Left forelimb (tissue), 1 donor: ENCODE results near the gene NUDT14.
A peak's percentile ranks its signal among the peaks of the same experiment; 100 is the strongest.

ENCODE experiments used
- DNase-seq: peaks from one replicate; pipeline ENCODE4 v3.0.0-alpha.2; 2018; ENCODE audit warnings: low spot score

NUDT14 gene

GRCh38 chr14:105146181-105146975 is 34.7 kb downstream of the NUDT14 start:
- peak; percentile 61 for DNase-seq

- peak; percentile 62 for DNase-seq
These were observed 35.5 kb downstream of the NUDT14 start for GRCh38 chr14:105145381-105146180.

DNA sequence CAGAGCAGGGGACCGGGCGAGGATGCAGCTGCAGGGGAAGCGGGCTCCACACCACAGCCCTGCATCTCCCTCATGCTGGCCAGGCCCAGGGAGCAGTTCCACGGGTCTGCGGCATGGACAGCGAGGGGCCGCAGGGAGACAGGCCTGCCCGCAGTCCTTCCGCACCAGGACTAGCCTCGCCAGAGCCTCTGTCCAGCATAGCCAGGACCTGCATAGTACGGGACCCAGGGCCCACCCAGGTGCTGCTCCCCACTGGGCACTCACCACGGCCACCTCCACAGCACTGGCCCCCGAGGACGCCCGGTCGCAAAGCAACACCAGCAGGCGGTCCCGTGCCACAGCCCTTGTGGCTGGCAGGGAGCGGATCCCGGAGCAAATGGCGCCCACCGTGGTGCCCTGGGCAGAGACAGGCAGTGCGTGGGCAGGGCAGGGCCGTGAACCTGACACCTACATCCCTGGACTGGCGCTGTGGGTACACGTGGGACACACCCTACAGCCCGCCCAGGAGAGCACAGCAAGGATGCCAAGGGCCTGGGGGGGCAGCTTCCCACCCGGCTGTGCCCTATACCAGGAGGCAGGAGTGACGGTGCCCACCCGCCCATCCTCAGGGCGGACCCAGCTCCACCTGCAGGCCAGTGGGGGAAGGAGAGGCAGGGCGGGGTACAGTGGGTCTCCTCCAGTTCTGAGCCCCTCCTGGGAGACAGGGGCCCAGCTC is 36.3 kb downstream of the NUDT14 start:
- DNase-seq, result peak; percentile 45

GRCh38 chr14:105144026-105144665 is 37.0 kb downstream of the NUDT14 start:
- peak; percentile 53 for DNase-seq

GRCh38 chr14:105143451-105144025 is 37.6 kb downstream of the NUDT14 start:
- peak; percentile 54 for DNase-seq

DNA sequence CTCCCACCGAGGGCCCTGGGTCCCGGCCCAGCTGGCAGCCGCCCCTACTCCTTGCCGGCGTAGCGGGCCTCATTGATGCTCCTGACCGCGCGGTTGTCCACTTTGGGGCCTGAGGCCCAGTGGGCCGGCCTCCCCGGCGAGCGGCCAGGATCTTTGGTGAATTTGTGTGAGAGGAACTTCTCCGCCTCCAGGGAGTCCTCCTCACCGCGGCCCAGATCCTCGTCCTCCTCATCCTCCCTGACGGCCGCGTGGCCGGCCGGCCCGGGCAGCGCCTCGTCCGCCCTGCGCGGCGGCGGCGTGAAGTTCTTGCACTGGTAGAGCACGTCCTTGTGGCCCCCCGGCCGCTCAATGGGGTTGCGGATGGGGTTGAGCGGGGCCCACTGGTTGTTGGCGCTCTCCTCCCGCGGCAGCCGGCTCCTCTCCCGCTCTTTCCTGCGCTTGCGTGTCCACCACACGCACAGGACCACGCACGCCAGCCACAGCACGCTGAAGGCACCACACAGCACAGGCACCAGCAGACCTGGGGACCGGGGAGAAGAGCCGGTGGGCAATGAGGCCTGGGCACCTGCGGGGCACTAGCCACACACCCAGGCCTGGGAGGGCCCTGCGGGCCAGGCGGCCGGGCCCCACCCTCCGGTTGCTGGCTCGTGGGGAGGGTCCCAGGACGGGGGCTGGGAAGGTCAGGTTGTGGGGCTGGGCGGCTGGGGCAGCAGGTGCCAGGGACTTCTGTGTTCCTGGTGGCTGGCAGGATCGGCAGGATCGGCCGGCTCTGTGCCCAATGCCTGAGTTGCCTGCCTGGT is 38.3 kb downstream of the NUDT14 start:
- peak; percentile 61 for DNase-seq

- DNase-seq, result peak; percentile 53
These were observed 39.4 kb downstream of the NUDT14 start for GRCh38 chr14:105141486-105142281.

DNA sequence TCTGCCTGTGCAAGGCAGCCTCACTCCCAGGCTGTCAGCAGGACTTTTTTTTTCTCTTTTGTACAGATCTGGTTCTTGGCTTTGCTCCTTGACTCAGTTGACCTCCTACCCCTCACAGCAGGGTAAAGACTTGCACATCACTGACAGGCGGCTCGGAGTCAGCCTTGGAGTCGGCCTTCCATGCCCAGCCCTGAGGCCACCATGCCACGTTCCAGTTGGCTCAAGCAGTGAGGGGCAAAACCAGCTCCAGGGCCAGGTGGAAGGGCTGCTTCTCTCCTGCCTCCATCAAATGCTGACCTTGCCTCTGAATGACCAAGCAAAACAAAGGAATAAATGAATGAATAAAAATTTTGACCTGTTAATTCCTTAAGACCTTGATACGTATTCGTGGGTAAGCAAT is 40.1 kb downstream of the NUDT14 start:
- DNase-seq, result no peak

DNA sequence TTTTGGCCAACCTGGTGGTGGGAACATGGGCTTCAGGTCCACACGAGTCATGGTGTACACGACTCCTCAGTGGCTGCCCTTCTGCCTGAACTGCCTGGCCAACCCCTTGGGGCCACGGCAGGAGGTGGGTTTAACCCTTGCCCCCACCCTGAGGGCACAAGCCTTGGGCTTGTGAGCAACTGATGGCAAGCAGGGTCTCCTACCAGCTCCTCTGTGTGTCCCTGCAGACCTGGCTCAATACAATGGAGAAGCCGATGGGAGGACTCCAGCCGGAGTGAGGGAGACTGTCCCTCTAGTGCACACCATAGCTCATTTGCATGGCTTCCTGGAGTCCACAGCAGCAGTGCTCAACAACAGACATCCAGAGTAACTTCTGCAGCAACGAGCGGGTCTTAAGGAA is 40.5 kb downstream of the NUDT14 start:
- DNase-seq, result no peak

DNA sequence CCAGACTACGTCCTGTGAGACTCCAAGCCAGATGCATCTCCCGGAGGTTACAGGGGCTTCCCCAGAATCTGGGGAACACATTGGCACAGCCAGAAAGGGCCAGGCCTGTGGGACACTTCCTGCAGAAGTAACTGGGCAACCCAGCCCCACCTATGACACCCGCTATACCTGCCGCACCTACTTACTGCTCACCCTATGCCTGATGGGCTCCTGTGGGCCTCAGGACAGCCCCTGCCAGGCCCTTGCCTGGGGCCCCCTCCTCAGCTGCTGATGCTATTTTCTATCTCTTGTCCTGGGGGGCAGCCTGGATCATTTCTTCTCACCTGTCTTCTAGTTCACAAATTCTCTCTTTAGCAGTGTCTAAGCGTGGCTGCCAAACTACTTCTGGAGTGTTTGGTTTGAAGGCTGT is 41.3 kb downstream of the NUDT14 start:
- no peak for DNase-seq

DNA sequence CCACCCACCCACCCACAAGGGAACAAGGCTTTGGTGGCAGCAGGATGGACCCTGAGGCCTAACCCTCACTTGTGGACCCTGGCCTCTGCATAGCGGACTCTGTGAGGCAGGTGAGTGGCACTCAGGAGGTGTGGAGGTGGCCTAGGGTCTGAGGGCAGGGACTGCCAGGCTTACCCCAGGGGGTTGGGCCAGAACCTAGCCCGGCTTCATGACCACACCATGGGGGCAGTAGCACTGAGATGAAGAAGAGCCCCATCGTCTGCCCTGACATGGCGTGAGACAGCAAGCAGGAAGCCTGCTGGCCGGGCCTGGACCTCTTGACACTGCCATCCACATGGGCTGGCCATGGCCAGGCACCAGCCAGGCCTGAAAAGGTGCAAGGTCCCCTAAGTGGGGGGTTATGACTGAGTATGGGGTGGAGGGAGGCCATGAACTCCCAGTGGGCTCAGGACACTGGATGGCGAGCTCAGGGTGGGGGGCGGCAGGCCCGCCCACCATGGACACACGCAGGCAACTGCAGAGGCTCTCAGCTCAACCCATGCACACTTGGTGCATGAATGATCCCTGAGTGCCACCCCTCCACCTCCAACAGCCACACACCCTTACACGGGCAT is 41.8 kb downstream of the NUDT14 start:
- DNase-seq, result no peak

DNA sequence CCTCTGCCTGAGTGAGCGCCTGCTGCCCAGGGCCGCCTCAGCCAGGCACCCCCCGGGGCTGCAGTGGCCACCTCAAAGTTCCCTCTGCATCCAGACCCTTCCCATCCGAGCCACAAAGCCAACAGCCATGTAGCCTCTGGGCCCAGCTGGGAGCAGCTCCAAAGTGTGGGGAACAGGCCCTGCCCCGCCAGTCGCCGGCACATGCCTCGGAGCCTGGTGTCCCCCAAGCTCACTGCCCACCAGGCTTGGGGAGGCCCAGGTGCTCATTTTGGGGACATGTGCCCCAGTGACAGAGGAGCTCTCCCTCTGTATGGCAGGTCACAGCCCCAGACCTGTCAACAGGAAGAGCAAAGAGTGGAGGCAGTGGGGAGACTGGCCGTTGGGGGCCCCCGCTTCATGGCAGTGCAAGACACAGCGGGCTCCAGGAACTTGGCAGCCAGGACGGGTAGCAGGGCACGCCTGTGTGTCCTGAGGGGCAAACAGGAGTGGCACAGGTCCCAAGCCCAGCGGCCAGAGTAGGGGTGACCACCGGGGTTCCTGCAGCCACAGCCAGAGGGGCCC is 42.5 kb downstream of the NUDT14 start:
- no peak for DNase-seq

DNA sequence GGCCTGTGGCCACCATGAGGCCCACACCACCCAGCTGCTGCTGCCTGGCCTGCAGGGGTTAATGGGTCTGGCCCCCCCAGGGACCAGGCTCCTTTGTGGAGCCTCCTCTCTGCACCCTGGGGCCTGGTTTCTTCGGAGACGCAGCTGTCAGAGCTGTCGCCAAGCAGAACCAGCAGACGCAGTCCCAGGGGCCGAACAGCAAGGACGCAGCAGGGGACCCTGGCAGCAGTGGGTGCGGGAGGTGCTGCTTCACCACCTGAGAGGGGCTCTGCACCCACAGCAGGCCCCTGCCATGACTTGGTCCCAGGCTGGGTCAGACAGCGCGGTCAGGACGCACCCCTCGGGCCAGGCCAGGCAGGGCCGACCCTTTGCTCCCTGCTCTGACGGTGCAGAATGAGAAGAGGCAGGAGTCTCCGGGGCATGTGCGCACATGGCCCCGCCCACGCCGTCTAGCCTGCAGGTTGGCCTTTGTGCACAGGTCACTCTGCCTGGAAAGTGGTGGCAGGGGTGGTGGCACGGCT is 43.0 kb downstream of the NUDT14 start:
- peak; percentile 61 for DNase-seq

DNA sequence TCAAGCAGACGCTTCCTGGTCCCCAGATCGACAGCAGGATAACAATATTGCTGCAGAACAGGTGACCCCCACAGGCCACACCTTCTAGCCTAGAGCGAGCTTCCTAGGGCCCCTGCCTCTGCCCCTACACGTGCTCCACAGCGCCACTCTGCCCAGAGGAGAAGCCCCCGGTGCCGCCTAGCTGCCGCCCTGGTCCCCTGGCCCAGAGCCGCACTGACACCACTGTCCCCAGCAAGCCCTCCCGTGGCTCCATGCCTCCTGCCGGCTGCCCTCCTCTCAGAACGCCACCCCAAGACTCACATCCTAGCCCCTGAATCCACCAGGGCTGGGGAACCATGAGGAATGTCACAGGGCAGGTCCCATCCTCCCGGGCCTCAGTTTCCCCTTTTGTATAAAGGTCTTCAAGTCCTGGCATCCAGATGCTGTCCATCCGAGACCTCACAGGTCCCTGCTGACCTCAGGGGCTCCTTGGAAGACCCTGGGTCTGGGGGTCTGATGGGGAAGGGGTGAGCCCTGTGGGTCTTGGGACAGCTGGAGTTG is 43.6 kb downstream of the NUDT14 start:
- peak; percentile 44 for DNase-seq

GRCh38 chr14:105136401-105137322 is 44.5 kb downstream of the NUDT14 start:
- peak; percentile 49 for DNase-seq

DNA sequence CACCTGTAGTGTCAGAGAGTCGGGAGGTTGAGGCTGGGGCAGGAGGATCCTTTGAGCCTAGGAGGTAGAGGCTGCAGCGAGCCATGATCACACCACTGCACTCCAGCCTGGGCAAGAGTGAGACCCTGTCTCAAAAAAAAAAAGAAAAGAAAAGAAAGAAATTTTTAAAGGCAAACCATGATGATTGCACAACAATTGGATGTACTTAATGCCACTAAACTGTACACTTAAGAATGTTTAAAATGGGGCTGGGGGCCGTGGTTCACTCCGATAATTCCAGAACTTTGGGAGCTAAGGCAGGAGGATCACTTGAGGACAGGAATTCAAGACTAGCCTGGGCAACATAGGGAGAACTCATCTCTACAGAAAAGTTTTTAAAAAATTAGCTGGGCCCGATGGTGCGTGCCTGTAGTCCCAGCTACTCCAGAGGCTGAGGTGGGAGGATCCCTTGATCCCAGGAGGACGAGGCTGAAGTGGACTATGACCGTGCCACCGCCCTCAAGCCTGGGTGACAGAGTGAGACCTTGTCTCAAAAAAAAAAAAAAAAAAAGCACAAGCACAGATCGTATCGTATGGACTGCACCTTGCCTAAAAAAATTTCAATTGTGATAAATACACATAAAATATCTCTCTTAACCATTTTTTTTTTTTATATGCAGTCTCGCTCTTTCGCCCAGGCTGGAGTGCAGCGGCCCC is 45.3 kb downstream of the NUDT14 start:
- DNase-seq, result peak; percentile 12
